GM23338 (cell line): Measurements from ENCODE around the gene PCDHGA11.

Experiments
- CREB1 ChIP-seq: fragments of 250-450 bp; sonication (Bioruptor Pico); IDR thresholded peaks from 2 replicates; pipeline ENCODE4 v1.5.0; 2020; ENCODE audit warnings: low read depth, mild to moderate bottlenecking, moderate library complexity
- EZH2 ChIP-seq: fragments of 200-600 bp; sonication (generic); IDR thresholded peaks from one replicate; pipeline ENCODE4 v1.8.0; 2017; ENCODE audit warnings: antibody characterized with exemption, mild to moderate bottlenecking, low read depth; ENCODE audit not compliant: unreplicated experiment
- EZH2phosphoT487 ChIP-seq: fragments of 200-600 bp; sonication (generic); IDR thresholded peaks from one replicate; pipeline ENCODE4 v1.8.1; 2018; ENCODE audit warnings: antibody characterized with exemption; ENCODE audit not compliant: unreplicated experiment
- JUNB ChIP-seq: IDR thresholded peaks from one replicate; pipeline ENCODE4 v1.6.1; 2016; ENCODE audit warnings: antibody characterized with exemption; ENCODE audit not compliant: unreplicated experiment
- NANOG ChIP-seq: IDR thresholded peaks from 2 replicates; pipeline ENCODE4 v1.6.1; 2016; ENCODE audit warnings: antibody characterized with exemption, borderline replicate concordance
- POLR2AphosphoS5 ChIP-seq: IDR thresholded peaks from 2 replicates; pipeline ENCODE4 v1.6.1; 2016; ENCODE audit warnings: antibody characterized with exemption, low read depth
- STAT1 ChIP-seq: IDR thresholded peaks from one replicate; pipeline ENCODE4 v1.6.1; 2016; ENCODE audit warnings: antibody characterized with exemption; ENCODE audit not compliant: unreplicated experiment
- ZNF114 ChIP-seq: fragments of 250-450 bp; sonication (Bioruptor Pico); IDR thresholded peaks from 2 replicates; pipeline ENCODE4 v1.5.0; 2020; ENCODE audit warnings: mild to moderate bottlenecking, moderate library complexity
- ZNF331 ChIP-seq: fragments of 250-450 bp; sonication (Bioruptor Pico); IDR thresholded peaks from 2 replicates; pipeline ENCODE4 v1.5.0; 2020; ENCODE audit warnings: low read depth, mild to moderate bottlenecking, moderate library complexity
- TF ChIP-seq, protein P1 (sequence below), 2 experiments: fragments of 200-600 bp in 1 of 2; sonication (generic) in 1 of 2; conservative IDR thresholded peaks; 2 replicates each; pipeline versions ENCODE4 v1.5.1 to v1.6.1; 2016 to 2017; ENCODE audit warnings: antibody characterized with exemption in 2 of 2, low read depth in 2 of 2, mild to moderate bottlenecking in 2 of 2, moderate library complexity in 1 of 2
- TF ChIP-seq, protein P2 (sequence below): IDR thresholded peaks from one replicate; pipeline ENCODE4 v1.6.1; 2018; ENCODE audit warnings: antibody characterized with exemption; ENCODE audit not compliant: unreplicated experiment
- TF ChIP-seq, protein P3 (sequence below): IDR thresholded peaks from 2 replicates; pipeline ENCODE4 v1.6.1; 2016; ENCODE audit warnings: antibody characterized with exemption
- TF ChIP-seq, protein P4 (sequence below): fragments of 250-450 bp; sonication (Bioruptor Pico); IDR thresholded peaks from 2 replicates; pipeline ENCODE4 v1.5.0; 2020; ENCODE audit warnings: mild to moderate bottlenecking, moderate library complexity

DNA sequence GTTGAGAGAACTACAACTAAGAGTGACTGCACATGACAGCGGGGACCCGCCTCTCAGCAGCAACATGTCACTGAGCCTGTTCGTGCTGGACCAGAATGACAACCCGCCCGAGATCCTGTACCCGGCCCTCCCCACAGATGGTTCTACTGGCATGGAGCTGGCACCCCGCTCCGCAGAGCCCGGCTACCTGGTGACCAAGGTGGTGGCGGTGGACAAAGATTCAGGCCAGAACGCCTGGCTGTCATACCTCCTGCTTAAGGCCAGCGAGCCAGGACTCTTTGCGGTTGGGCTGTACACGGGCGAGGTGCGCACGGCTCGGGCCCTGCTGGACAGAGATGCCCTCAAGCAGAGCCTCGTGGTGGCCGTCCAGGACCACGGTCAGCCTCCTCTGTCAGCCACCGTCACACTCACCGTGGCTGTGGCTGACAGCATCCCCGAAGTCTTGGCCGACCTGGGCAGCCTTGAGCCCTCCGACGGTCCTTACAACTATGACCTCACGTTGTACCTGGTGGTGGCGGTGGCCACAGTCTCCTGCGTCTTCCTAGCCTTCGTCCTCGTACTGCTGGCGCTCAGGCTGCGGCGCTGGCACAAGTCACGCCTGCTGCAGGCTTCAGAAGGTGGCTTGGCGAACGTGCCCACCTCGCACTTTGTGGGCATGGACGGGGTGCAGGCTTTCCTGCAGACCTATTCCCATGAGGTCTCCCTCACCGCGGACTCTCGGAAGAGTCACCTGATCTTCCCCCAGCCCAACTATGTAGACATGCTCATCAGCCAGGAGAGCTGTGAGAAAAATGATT, 36.2 kb upstream of the PCDHGA11 start:
- TF ChIP-seq, protein P1, sequence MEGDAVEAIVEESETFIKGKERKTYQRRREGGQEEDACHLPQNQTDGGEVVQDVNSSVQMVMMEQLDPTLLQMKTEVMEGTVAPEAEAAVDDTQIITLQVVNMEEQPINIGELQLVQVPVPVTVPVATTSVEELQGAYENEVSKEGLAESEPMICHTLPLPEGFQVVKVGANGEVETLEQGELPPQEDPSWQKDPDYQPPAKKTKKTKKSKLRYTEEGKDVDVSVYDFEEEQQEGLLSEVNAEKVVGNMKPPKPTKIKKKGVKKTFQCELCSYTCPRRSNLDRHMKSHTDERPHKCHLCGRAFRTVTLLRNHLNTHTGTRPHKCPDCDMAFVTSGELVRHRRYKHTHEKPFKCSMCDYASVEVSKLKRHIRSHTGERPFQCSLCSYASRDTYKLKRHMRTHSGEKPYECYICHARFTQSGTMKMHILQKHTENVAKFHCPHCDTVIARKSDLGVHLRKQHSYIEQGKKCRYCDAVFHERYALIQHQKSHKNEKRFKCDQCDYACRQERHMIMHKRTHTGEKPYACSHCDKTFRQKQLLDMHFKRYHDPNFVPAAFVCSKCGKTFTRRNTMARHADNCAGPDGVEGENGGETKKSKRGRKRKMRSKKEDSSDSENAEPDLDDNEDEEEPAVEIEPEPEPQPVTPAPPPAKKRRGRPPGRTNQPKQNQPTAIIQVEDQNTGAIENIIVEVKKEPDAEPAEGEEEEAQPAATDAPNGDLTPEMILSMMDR (conservative IDR thresholded peaks at IDR 0.05; ENCODE audit: low read depth in 2 of 2), result no peak
- TF ChIP-seq POLR2AphosphoS5, result no peak
- TF ChIP-seq ZNF331 (CRISPR knock-in tag), result no peak
- no peak for TF ChIP-seq CREB1 (CRISPR knock-in tag)
- TF ChIP-seq EZH2phosphoT487, result no peak
- TF ChIP-seq, protein P2, sequence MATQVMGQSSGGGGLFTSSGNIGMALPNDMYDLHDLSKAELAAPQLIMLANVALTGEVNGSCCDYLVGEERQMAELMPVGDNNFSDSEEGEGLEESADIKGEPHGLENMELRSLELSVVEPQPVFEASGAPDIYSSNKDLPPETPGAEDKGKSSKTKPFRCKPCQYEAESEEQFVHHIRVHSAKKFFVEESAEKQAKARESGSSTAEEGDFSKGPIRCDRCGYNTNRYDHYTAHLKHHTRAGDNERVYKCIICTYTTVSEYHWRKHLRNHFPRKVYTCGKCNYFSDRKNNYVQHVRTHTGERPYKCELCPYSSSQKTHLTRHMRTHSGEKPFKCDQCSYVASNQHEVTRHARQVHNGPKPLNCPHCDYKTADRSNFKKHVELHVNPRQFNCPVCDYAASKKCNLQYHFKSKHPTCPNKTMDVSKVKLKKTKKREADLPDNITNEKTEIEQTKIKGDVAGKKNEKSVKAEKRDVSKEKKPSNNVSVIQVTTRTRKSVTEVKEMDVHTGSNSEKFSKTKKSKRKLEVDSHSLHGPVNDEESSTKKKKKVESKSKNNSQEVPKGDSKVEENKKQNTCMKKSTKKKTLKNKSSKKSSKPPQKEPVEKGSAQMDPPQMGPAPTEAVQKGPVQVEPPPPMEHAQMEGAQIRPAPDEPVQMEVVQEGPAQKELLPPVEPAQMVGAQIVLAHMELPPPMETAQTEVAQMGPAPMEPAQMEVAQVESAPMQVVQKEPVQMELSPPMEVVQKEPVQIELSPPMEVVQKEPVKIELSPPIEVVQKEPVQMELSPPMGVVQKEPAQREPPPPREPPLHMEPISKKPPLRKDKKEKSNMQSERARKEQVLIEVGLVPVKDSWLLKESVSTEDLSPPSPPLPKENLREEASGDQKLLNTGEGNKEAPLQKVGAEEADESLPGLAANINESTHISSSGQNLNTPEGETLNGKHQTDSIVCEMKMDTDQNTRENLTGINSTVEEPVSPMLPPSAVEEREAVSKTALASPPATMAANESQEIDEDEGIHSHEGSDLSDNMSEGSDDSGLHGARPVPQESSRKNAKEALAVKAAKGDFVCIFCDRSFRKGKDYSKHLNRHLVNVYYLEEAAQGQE, result no peak
- no peak for TF ChIP-seq EZH2
- no peak for TF ChIP-seq JUNB
- TF ChIP-seq, protein P3, sequence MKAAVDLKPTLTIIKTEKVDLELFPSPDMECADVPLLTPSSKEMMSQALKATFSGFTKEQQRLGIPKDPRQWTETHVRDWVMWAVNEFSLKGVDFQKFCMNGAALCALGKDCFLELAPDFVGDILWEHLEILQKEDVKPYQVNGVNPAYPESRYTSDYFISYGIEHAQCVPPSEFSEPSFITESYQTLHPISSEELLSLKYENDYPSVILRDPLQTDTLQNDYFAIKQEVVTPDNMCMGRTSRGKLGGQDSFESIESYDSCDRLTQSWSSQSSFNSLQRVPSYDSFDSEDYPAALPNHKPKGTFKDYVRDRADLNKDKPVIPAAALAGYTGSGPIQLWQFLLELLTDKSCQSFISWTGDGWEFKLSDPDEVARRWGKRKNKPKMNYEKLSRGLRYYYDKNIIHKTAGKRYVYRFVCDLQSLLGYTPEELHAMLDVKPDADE, result no peak
- TF ChIP-seq ZNF114 (CRISPR knock-in tag), result no peak
- TF ChIP-seq, protein P4, sequence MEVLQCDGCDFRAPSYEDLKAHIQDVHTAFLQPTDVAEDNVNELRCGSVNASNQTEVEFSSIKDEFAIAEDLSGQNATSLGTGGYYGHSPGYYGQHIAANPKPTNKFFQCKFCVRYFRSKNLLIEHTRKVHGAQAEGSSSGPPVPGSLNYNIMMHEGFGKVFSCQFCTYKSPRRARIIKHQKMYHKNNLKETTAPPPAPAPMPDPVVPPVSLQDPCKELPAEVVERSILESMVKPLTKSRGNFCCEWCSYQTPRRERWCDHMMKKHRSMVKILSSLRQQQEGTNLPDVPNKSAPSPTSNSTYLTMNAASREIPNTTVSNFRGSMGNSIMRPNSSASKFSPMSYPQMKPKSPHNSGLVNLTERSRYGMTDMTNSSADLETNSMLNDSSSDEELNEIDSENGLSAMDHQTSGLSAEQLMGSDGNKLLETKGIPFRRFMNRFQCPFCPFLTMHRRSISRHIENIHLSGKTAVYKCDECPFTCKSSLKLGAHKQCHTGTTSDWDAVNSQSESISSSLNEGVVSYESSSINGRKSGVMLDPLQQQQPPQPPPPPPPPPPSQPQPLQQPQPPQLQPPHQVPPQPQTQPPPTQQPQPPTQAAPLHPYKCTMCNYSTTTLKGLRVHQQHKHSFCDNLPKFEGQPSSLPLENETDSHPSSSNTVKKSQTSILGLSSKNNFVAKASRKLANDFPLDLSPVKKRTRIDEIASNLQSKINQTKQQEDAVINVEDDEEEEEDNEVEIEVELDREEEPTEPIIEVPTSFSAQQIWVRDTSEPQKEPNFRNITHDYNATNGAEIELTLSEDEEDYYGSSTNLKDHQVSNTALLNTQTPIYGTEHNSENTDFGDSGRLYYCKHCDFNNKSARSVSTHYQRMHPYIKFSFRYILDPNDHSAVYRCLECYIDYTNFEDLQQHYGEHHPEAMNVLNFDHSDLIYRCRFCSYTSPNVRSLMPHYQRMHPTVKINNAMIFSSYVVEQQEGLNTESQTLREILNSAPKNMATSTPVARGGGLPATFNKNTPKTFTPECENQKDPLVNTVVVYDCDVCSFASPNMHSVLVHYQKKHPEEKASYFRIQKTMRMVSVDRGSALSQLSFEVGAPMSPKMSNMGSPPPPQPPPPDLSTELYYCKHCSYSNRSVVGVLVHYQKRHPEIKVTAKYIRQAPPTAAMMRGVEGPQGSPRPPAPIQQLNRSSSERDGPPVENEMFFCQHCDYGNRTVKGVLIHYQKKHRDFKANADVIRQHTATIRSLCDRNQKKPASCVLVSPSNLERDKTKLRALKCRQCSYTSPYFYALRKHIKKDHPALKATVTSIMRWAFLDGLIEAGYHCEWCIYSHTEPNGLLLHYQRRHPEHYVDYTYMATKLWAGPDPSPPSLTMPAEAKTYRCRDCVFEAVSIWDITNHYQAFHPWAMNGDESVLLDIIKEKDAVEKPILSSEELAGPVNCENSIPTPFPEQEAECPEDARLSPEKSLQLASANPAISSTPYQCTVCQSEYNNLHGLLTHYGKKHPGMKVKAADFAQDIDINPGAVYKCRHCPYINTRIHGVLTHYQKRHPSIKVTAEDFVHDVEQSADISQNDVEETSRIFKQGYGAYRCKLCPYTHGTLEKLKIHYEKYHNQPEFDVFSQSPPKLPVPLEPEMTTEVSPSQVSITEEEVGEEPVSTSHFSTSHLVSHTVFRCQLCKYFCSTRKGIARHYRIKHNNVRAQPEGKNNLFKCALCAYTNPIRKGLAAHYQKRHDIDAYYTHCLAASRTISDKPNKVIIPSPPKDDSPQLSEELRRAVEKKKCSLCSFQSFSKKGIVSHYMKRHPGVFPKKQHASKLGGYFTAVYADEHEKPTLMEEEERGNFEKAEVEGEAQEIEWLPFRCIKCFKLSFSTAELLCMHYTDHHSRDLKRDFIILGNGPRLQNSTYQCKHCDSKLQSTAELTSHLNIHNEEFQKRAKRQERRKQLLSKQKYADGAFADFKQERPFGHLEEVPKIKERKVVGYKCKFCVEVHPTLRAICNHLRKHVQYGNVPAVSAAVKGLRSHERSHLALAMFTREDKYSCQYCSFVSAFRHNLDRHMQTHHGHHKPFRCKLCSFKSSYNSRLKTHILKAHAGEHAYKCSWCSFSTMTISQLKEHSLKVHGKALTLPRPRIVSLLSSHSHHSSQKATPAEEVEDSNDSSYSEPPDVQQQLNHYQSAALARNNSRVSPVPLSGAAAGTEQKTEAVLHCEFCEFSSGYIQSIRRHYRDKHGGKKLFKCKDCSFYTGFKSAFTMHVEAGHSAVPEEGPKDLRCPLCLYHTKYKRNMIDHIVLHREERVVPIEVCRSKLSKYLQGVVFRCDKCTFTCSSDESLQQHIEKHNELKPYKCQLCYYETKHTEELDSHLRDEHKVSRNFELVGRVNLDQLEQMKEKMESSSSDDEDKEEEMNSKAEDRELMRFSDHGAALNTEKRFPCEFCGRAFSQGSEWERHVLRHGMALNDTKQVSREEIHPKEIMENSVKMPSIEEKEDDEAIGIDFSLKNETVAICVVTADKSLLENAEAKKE (CRISPR knock-in tag), result no peak
- no peak for TF ChIP-seq STAT1
- TF ChIP-seq NANOG, result no peak
